ENCODE measurements around the gene IPO9.
A peak's percentile ranks its signal among the peaks of the same experiment; 100 is the strongest.
"Not testable (repeated sequence)": the region's sequence is repeated elsewhere in the genome, so short reads cannot be mapped to it uniquely, and the experiment has no call there.

IPO9 gene

DNA sequence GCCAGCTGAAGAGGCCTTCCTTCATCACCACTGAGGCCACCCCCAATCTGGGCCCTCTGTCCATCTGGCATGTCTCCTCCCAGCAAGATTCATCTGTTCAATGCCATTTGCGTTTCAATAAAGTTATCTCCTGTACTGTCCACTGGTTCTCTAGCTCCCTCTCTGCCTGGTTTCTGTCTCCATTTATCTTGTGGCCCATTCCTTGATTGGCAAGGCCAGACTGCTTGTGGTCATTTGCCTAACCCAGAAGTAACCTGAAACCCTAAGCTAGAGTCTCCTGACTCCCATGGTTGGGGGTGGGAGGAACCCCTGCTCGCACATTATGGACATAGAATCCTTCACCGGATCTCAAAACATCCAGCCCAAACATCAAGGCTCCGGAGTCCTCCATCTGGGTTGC lies 2.1 kb upstream of the IPO9 start:
- H3K27ac ChIP-seq, result no peak overlapping the region
- TF ChIP-seq CTCF (conservative IDR thresholded peaks at IDR 0.05), result no peak

DNA sequence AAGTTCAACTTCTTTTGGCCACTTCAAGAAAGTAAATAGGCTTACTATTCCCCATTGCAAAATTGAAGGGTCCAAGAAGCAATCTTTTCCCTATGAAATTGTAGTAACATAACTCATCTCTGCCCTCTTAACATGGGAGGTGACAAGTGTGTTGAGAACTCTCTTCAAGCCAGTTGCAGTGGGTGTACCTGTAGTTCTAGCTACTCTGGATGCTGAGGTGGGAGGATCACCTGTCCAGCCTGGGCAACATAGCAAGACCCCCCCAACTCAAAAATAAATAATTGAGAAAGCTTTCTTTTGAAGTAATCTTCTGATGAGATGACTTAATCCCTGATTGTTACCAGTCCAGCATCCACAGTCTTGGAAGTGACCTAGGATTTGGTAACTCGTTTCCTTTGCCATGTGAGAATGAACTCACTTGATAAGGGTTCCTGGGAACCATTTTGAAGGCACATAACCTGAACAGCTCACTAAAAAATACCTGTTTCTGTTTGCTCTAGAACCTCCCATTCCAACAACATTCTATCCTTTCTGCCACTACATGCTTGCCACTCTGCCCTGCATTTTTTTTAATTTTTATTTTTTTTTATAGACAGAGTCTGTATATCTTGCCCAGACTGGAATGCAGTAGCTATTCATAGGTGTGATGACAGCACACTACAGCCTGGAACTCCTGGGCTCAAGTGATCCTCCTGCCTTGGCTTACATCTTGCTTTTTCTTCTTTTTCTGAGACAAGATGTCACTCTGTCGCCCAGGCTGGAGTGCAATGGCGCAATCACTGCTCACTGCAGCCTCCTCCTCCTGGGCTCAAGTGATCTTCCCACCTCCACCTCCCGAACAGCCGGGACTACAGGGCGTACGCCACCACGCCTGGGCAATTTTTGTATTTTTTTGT lies 1.4 kb upstream of the IPO9 start:
- H3K27ac ChIP-seq, result no peak overlapping the region
- no peak for TF ChIP-seq CTCF (conservative IDR thresholded peaks at IDR 0.05)

DNA sequence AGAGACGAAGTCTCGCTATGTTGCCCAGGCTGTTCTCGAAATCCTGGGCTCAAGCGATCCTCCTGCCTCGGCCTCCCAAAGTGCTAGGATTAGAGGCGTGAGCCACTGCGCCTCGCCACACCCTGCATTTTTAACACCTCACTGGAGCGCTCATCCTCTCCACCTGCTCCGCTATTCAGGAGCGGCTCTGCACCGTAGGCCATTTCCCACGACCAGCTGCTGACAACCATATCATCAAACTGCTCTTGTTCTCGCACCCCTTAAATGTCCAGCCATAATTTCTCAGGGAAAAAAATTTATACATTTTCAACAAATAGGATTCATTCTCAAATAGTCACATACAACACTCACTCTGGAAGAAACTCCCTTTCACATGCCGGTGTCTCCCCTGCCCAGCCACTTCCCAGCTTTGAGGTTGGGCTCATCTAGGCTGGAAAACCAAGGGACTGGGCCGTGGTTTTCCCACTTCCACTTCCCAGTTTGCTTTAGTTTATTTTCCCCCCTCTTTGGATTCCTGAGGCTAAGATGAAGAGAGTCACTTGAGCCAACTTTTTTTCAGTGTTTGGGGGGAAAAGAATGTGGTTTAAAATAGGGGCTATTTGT lies 639 bp upstream of the IPO9 start:
- TF ChIP-seq CTCF (conservative IDR thresholded peaks at IDR 0.05), result 0 out of 2 replicates have a peak, but pooled peaks have one; percentile 1
- peak overlapping the region; percentile 84; the same call in 1 of the 2 replicates for H3K27ac ChIP-seq

GRCh38 chr1:201831371-201831770 lies 2.4 kb downstream of the IPO9 start:
- no peak overlapping the region for H3K27ac ChIP-seq
- TF ChIP-seq CTCF (conservative IDR thresholded peaks at IDR 0.05), result no peak

- no peak for TF ChIP-seq CTCF (conservative IDR thresholded peaks at IDR 0.05)
- H3K27ac ChIP-seq, result no peak overlapping the region
These were observed 5.7 kb downstream of the IPO9 start for GRCh38 chr1:201834621-201835020.

DNA sequence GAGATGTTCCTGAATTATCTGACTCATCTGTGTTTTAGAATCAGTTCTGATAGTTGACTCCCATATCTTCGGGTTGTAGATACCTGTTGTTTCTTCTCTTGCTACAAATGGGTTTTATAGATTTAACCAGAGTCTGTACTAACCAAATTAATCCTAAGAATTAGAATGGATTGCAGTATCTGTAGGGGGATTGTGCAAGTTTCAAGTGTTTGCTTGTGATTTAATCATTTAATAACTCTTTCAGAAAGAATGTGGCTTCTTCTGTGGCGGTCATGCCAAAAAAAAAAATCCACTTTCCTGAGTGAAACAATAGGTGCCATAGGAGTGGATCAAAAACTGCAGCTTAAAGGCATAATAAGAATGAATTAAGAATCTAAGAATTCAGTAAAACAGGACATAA lies 9.4 kb downstream of the IPO9 start:
- no peak overlapping the region for H3K27ac ChIP-seq
- TF ChIP-seq CTCF (conservative IDR thresholded peaks at IDR 0.05), result no peak

DNA sequence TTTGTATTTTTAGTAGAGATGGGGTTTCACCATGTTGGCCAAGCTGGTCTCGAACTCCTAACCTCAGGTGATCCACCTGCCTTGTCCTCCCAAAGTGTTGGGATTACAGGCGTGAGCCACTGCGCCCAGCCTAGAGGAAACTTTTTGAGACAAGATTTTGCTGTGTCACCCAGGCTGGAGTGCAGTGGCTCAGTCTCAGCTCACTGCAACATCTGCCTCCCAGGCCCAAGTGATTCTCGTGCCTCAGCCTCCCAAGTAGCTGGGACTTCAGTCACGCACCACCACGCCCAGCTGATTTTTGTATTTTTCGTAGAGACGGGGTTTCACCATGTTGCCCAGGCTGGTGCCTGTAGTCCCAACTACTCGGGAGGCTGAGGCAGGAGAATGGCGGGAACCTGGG lies 10.1 kb downstream of the IPO9 start:
- not testable (repeated sequence) for H3K27ac ChIP-seq

GRCh38 chr1:201840055-201840454 lies 11.1 kb downstream of the IPO9 start:
- H3K27ac ChIP-seq, result no peak overlapping the region
- no peak for TF ChIP-seq CTCF (conservative IDR thresholded peaks at IDR 0.05)
